ENCODE measurements around the gene ZNF277.
"Not testable (repeated sequence)": the region's sequence is repeated elsewhere in the genome, so short reads cannot be mapped to it uniquely, and the experiment has no call there.

The ZNF277 gene

DNA sequence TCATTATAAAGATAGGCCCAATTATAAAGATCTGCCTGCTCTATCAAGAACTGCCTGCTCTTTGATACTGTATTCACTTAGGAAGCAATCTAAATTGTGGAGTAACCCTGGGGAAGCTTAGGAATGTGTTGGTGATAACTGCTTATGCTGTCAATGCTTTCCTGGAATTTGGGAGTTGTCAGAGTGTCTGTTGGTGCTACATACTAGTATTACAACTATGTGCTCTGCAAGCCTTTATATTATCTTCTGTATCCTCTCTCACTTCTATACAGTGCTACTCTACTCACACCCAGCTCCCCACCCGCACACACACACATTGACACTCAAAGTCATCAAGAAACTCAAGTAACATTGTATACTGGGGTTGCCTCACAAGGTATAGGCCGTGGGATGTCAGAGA, 6.1 kb downstream of the ZNF277 start:
- no peak for DNase-seq

GRCh38 chr7:112213735-112214134, 7.2 kb downstream of the ZNF277 start:
- DNase-seq = no peak

- no peak for DNase-seq
Measured at GRCh38 chr7:112214268-112214667, 7.8 kb downstream of the ZNF277 start.

DNA sequence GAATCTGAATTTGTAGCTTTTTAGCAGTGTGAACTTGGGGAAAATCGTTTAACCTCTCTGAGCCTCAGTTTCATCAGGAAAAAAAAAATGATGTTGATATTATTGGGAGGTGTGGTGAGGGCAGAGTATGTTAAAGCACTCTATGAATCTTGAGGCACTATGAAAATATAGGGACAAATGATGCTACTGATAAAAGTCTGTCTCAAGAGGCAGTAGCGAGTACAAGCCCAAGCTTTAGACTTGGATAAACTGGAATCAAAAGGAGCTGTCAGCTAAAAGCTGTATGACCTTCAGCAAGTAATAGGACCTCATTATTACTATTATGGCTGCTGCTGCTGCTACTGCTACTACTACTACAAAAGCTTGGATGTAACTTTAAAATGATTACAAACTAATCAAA, 8.4 kb downstream of the ZNF277 start:
- no peak for DNase-seq

- no peak for DNase-seq
Measured at GRCh38 chr7:112215787-112216186, 9.3 kb downstream of the ZNF277 start.

- no peak for DNase-seq
Measured at GRCh38 chr7:112220877-112221434, 14.5 kb downstream of the ZNF277 start.

GRCh38 chr7:112223310-112223709, 16.8 kb downstream of the ZNF277 start:
- no peak for DNase-seq

GRCh38 chr7:112224186-112224585, 17.7 kb downstream of the ZNF277 start:
- no peak for DNase-seq

DNA sequence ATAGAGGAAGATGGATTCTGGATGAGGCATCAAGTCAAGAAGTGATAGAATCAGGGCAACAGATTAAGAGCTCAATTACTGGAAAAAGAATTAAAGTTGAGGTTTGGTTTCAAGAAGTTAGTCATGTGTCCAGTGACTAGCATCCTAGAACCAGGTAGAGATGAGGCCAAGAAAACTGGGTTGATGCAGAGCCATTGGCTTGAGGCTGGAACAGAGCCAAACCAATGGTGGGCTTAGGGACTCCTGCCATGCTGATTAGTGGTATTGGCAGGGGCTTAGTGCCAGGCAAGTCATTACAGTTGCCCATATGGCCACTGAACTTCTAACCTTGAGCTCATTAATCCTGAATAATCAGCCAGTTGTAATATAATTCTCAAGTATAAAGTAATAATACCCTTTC, 18.5 kb downstream of the ZNF277 start:
- no peak for DNase-seq

GRCh38 chr7:112226701-112227276, 20.3 kb downstream of the ZNF277 start:
- no peak for DNase-seq

- DNase-seq = no peak
Measured at GRCh38 chr7:112228632-112229031, 22.1 kb downstream of the ZNF277 start.

GRCh38 chr7:112232212-112232978, 25.9 kb downstream of the ZNF277 start:
- DNase-seq = no peak

DNA sequence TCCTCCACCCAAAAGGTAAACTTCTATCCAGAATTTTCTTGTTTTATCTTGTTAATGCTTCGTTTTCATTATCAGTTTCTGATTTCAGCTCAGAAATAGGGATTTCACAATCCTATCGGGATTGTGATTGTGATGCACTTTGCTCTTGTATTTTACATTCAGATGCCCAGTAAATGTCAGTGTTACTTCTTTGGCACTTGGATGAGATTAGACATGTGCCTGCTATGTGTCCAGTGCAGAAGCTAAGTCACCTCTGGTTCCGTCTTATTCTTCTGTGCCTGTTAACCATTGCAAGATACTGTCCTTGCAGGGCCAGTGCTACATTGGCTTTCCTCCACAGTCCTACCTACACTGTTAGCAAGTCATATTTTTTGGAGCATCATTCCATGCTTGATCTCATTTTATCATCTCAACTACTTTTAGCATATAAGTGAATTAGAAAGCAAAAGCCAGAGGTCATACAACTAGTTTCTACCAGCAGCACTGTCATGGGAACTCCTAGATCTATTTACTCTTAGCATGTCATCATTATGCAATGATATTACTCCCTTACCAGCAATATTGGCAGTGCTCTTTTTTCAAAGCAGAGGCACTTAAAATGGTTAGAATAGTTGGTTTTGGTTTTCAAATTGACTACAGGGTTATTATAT, 26.7 kb downstream of the ZNF277 start:
- DNase-seq = no peak

DNA sequence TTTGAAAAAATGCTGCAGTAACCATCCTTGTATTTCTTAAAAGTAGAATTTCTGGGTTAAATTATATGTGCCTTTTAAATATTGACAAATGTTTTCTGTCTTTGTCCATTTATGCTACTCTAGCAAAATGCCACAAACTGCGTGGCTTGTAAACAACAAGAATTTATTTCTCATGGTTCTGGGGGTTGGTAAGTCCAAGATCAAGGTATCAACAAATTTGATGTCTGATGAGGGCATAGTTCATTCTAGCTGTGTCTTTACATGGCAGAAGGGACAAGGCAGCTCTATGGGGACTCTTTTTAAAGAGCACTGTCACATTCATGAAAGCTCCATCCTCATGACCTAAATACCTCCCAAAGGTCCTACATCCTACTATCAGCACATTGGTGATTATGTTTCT, 27.7 kb downstream of the ZNF277 start:
- no peak for DNase-seq

DNA sequence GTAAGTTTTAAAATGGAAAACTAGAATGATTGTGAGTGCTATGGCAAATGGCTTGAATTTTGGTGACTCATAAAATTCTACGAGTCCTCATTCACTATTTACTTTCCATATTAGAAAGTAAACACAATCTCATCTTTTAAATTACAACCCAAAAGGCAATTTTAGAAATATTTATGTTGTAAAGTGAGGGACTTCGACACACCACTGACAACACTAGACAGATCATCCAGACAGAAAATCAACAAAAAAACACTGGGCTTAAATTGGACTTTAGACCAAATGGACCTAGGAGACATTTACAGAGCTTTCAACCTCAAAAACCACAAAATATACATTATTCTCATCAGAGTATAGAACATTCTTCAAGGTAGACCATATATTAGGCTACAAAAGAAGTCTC, 30.1 kb downstream of the ZNF277 start:
- DNase-seq = no peak

GRCh38 chr7:112238330-112238729, 31.8 kb downstream of the ZNF277 start:
- no peak for DNase-seq

DNA sequence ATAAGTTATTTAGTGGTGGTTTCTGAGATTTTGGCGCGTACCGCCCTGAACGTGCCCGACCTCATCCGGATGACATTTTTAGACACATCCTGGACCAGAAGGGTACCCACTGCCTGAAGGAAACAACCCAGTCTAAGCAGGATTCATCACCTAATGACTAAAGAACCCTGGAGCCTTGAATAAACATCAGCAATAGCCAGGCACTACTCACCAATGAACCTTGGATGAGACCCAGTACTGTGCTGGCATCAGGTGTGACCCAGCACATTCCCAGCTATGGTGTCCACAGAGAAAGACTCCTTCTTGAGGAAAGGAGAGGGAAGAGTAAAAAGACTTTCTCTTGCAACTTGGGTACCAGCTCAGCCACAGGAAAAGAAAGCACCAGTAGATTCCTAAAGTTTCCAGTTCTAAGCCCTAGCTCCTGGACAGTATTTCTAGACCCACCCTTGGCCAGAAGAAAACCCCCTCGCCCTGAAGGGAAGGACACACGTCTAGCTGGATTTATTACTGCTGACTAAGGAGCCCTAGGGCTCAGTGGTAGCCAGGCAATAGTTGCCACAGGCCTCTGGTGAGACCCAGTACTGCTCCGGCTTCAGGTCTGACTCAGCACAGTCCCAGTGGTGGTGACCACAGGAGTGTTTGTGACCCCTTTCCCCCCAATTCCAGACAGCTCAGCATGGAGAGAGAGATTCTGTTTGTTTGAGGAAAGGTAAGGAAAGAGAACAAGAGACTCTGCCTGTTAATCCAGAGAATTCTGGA, 32.5 kb downstream of the ZNF277 start:
- no peak for DNase-seq

GRCh38 chr7:112248598-112248997, 42.1 kb downstream of the ZNF277 start:
- no peak for DNase-seq

DNA sequence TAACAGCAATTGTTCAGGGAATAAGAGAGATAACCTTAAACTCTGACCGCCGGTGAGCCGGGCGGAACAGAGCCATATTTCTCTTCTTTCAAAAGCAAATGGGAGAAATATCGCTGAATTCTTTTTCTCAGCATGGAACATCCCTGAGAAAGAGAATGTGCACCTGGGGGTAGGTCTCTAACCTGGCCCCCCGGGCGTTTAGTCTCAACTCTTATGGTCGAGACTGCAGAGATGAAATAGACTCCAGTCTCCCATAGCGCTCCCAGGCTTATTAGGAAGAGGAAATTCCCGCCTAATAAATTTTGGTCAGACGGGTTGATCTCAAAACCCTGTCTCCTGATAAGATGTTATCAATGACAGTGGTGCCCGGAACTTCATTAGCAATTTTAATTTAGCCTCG, 43.5 kb downstream of the ZNF277 start:
- DNase-seq = not testable (repeated sequence)

- DNase-seq = no peak
Measured at GRCh38 chr7:112252141-112252540, 45.6 kb downstream of the ZNF277 start.

GRCh38 chr7:112252691-112253090, 46.2 kb downstream of the ZNF277 start:
- no peak for DNase-seq

GRCh38 chr7:112254156-112254555, 47.7 kb downstream of the ZNF277 start:
- DNase-seq = no peak

- DNase-seq = no peak
Measured at GRCh38 chr7:112254709-112255387, 48.4 kb downstream of the ZNF277 start.

Measured in CD4-positive, alpha-beta T cell treated with Interleukin-17A for 1 hour (primary cell).